Measurements from ENCODE around the gene CXCL9.

DNA sequence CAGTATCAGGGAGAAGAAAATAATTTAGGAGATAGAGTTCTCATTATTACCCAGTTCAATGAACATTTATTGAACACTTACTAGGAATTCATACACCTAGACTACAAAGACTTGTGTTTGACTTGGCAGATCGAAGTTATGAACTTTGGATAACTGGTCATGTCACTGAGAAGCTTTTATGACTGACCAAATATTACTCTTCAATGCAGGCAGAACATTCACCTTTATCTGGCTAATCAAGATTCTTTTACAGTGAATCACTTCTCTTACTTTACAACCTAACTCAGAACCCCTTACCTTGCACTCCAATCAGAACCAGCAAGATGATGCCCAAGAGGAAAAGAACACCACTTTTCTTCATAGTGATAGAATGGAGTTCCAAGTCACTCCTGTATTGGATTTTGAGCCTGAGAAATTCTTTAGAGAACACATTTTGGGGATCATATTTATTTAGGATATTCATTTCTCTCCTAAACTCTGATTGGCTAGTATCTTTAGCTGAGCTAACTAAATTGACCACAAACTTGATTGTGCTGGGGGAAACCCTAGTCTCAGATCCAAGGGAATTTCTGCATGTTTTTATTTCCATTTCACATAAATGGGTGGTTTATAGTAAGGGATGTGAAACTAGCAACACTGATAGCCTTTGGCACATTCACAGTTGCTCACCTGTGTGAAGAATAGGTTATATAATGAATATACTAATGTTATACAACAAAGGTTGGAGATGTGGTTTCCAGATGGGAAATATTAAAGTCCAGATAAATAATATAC, at the start of gene CXCL9:
- TF ChIP-seq, protein P1, sequence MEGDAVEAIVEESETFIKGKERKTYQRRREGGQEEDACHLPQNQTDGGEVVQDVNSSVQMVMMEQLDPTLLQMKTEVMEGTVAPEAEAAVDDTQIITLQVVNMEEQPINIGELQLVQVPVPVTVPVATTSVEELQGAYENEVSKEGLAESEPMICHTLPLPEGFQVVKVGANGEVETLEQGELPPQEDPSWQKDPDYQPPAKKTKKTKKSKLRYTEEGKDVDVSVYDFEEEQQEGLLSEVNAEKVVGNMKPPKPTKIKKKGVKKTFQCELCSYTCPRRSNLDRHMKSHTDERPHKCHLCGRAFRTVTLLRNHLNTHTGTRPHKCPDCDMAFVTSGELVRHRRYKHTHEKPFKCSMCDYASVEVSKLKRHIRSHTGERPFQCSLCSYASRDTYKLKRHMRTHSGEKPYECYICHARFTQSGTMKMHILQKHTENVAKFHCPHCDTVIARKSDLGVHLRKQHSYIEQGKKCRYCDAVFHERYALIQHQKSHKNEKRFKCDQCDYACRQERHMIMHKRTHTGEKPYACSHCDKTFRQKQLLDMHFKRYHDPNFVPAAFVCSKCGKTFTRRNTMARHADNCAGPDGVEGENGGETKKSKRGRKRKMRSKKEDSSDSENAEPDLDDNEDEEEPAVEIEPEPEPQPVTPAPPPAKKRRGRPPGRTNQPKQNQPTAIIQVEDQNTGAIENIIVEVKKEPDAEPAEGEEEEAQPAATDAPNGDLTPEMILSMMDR (IDR thresholded peaks at IDR 0.05), result no peak
- no peak for TF ChIP-seq POLR2A (IDR thresholded peaks at IDR 0.05)
- TF ChIP-seq POLR2AphosphoS5 (IDR thresholded peaks at IDR 0.05), result no peak
- TF ChIP-seq EP300 (IDR thresholded peaks at IDR 0.05), result no peak

Measured in gastroesophageal sphincter (tissue), 3 donors.